ENCODE results near the gene LCE5A. TPM values are rescaled to one million over a fixed set of nuclear protein-coding genes. Genes with fewer than 3 reads are reported as not detected.
A peak's percentile ranks its signal among the peaks of the same experiment; 100 is the strongest.

LCE5A gene
- total RNA-seq, 2 donors from 2014 or later: not detected

DNA sequence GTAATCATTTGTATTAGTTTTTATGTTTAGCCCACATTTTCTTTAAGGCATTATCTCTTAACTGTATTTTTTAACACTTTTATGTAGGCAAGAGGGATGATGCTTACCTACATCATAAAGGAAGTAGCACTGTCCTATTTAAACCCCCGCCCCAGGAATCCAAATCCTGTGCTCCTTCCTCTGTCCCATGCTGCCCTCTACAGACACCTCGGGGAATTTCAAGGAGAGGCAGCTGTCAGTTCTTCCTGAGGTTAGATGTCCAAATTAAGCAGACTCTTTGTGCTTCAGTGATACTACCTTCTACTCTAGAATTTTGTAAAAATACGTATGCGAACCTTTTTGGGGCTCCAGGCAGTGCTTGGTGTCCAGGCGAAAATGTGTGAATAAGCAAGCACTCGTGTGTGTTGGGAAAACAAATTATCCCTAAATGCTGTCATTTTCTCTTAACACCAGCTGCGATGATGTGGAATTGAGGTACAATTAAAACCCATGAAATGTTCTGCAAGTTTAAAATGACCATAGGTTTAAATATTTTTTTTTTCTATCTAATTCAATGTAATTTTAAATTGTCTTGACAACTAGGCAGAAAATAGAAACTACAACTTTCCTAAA lies 22.8 kb downstream of the LCE5A start:
- DNase-seq: peak; percentile 52
- intact Hi-C loops (cut with DNase I): loop anchor here (5.0 kb wide), 1 partner anchor 36 kb away; no protein-coding TSS in a partner anchor

DNA sequence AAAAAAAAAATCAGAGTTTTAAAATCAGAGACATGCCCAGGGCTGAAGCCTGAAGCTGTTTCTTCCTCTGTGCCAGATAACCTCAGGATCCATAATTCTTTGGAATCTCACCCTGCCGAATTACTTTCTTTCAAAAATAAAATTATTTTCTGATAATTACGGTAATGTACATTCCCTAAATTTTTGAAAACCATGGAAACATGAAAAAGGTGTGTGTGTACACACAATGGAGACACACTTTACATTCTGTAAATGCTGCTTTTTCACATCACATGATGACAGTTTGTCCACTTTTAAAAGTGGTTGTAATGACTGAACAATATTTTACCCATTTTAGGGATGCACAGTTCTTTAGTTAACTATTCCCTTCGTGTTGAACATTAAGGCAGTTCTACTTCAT lies 25.2 kb downstream of the LCE5A start:
- H3K4me1 ChIP-seq: no peaks in the 10 kb centered on the region
- intact Hi-C loops (cut with DNase I): no loop called here
- no peak for TF ChIP-seq CTCF (IDR thresholded peaks at IDR 0.05)

More for the DNA sequence above, 22.8 kb downstream of the LCE5A start:
- Histone ChIP-seq H3K36me3 (no peaks in the 10 kb centered on the region), H3K4me3 (no peak overlapping the region), H3K9ac (ENCODE audit: low read depth in 2 of 2, low read length in 2 of 2) (no peak overlapping the region), H3K27me3 (no peaks in the 10 kb centered on the region), H3K4me1 (no peaks in the 10 kb centered on the region), H3K27ac (no peak overlapping the region), H3K9me3 (no peaks in the 10 kb centered on the region)
- TF ChIP-seq CTCF (IDR thresholded peaks at IDR 0.05): peak; percentile 63

DNA sequence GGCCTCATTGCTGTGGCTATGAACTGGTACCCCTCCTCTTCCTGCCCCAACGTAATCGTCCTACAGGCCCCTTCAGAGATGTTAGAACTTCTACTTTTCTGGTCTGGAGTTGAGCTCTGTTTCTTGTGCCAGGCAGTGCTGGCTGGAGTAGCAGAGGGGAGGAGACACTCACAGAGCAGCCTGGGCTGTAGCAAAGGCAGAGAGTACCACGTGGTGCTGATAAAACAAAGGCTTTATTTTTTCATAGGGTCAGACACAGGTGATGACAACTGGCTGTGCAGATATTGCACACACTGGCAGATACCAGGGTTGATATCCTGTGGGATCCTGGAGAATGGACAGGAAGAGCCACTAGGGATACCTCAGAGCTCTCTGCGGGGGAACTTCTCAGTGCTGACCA lies 26.9 kb downstream of the LCE5A start:
- H3K9ac ChIP-seq (ENCODE audit: low read depth in 2 of 2, low read length in 2 of 2): no peak overlapping the region
- no peaks in the 10 kb centered on the region for H3K4me1 ChIP-seq
- no peak for TF ChIP-seq CTCF (IDR thresholded peaks at IDR 0.05)
- no peak overlapping the region for H3K4me3 ChIP-seq
- H3K27ac ChIP-seq: no peak overlapping the region
- no peaks in the 10 kb centered on the region for H3K36me3 ChIP-seq
- intact Hi-C loops (cut with DNase I): no loop called here
- no peaks in the 10 kb centered on the region for H3K9me3 ChIP-seq
- DNase-seq: no peak
- no peaks in the 10 kb centered on the region for H3K27me3 ChIP-seq

More for the DNA sequence above, 25.2 kb downstream of the LCE5A start:
- H3K36me3 ChIP-seq: no peaks in the 10 kb centered on the region
- H3K27ac ChIP-seq: no peak overlapping the region
- no peak overlapping the region for H3K4me3 ChIP-seq
- H3K9ac ChIP-seq (ENCODE audit: low read depth in 2 of 2, low read length in 2 of 2): no peak overlapping the region
- DNase-seq: no peak
- H3K27me3 ChIP-seq: no peaks in the 10 kb centered on the region
- no peaks in the 10 kb centered on the region for H3K9me3 ChIP-seq

DNA sequence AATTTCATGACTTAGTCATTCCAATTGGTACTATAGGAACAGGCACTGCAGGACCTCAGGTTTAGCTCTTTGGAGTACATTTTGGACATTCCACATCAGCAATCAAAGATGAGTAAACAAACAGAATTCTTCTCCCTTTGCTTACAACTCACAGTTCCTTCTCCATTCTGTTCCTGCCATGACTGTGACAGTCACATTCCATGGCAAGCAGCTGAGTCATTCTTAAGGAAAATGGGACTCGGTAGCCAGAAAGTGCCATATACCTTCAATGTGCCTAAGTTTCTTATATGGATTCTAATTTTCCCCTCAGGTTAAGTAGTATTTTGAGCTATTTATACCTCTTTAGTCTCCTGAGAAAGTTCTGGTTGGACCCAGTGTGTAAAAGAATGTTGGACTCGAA lies 29.3 kb downstream of the LCE5A start:
- intact Hi-C loops (cut with DNase I): no loop called here
- DNase-seq: no peak
- H3K27ac ChIP-seq: no peak overlapping the region
- H3K9ac ChIP-seq (ENCODE audit: low read depth in 2 of 2, low read length in 2 of 2): no peak overlapping the region
- H3K27me3 ChIP-seq: no peaks in the 10 kb centered on the region
- no peaks in the 10 kb centered on the region for H3K36me3 ChIP-seq
- no peaks in the 10 kb centered on the region for H3K9me3 ChIP-seq
- TF ChIP-seq CTCF (IDR thresholded peaks at IDR 0.05): no peak
- no peaks in the 10 kb centered on the region for H3K4me1 ChIP-seq
- no peak overlapping the region for H3K4me3 ChIP-seq

DNA sequence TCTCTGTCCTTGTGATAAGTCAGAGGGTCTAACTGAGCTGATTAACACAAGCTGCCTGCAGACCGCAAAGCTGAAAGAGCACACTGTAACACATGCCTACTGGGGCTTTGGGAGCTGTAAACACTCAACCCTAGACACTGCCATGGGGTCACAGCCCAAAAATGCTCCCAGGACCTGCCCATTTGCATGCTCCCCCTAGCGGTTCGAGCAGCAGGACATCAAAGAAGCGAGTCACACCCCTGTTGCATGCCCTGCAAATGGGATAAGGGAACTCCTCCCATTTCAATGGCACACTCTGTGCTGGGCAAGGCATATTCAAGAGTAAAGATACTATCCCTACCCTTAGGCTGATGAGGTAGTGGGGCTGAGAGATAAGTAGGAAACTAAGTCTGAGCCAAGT lies 33.2 kb downstream of the LCE5A start:
- Histone ChIP-seq H3K9me3 (no peaks in the 10 kb centered on the region), H3K27me3 (no peaks in the 10 kb centered on the region), H3K27ac (no peak overlapping the region), H3K36me3 (no peaks in the 10 kb centered on the region), H3K4me1 (no peaks in the 10 kb centered on the region), H3K9ac (ENCODE audit: low read depth in 2 of 2, low read length in 2 of 2) (no peak overlapping the region), H3K4me3 (no peak overlapping the region)
- intact Hi-C loops (cut with DNase I): no loop called here
- DNase-seq: no peak
- no peak for TF ChIP-seq CTCF (IDR thresholded peaks at IDR 0.05)

Measured in colonic mucosa (tissue), 4 donors.